H9 (cell line): Measurements from ENCODE around the gene CASP5. TPM values are rescaled to one million over a fixed set of nuclear protein-coding genes. Genes with fewer than 3 reads are reported as not detected.
"Not testable (repeated sequence)": the region's sequence is repeated elsewhere in the genome, so short reads cannot be mapped to it uniquely, and the experiment has no call there.

Experiments
- DNase-seq: peaks from one replicate; pipeline ENCODE4 v3.0.0-alpha.2; 2017
- H2AFZ ChIP-seq: one replicate; pipeline ENCODE4 v1.6.1; 2013; ENCODE audit warnings: mild to moderate bottlenecking, low read length, control low read depth, moderate library complexity
- H2AK5ac ChIP-seq: 2 replicates; pipeline ENCODE4 v1.6.1; 2013; ENCODE audit warnings: low read length, control low read depth, mixed read lengths; ENCODE audit not compliant: insufficient read length
- H2BK120ac ChIP-seq: one replicate; pipeline ENCODE4 v1.6.1; 2013; ENCODE audit warnings: low read depth, mild to moderate bottlenecking, low read length, control low read depth, inconsistent platforms; ENCODE audit not compliant: poor library complexity, severe bottlenecking
- H2BK12ac ChIP-seq: 2 replicates; pipeline ENCODE4 v1.6.1; 2013; ENCODE audit warnings: low read length, control low read depth, mixed read lengths, low read depth; ENCODE audit not compliant: insufficient read length
- H2BK15ac ChIP-seq: 2 replicates; pipeline ENCODE4 v1.6.1; 2013; ENCODE audit warnings: low read depth, low read length, control low read depth
- H2BK20ac ChIP-seq: one replicate; pipeline ENCODE4 v1.6.1; 2013; ENCODE audit warnings: low read depth, mild to moderate bottlenecking, low read length, control low read depth, inconsistent platforms; ENCODE audit not compliant: poor library complexity, severe bottlenecking
- H2BK5ac ChIP-seq: 2 replicates; pipeline ENCODE4 v1.6.1; 2013; ENCODE audit warnings: low read length, control low read depth, mixed read lengths; ENCODE audit not compliant: insufficient read length
- H3K14ac ChIP-seq: 2 replicates; pipeline ENCODE4 v1.6.1; 2013; ENCODE audit warnings: low read length, control low read depth; ENCODE audit not compliant: insufficient read depth
- H3K18ac ChIP-seq: 2 replicates; pipeline ENCODE4 v1.6.1; 2013; ENCODE audit warnings: low read depth, mild to moderate bottlenecking, mixed read lengths, low read length, control low read depth; ENCODE audit not compliant: insufficient read length
- H3K23ac ChIP-seq: 2 replicates; pipeline ENCODE4 v1.6.1; 2013; ENCODE audit warnings: low read length, control low read depth, mixed read lengths, low read depth; ENCODE audit not compliant: insufficient read length
- H3K23me2 ChIP-seq: 2 replicates; pipeline ENCODE4 v1.6.1; 2013; ENCODE audit warnings: low read depth, mild to moderate bottlenecking, mixed read lengths, low read length, control low read depth; ENCODE audit not compliant: insufficient read length, poor library complexity, severe bottlenecking
- H3K27ac ChIP-seq: 2 replicates; pipeline ENCODE4 v1.5.1; 2013; ENCODE audit warnings: low read length, control low read depth, mixed read lengths, low read depth; ENCODE audit not compliant: insufficient read length
- H3K27me3 ChIP-seq: 2 replicates; pipeline ENCODE4 v1.6.1; 2013; ENCODE audit warnings: low read length, control low read depth, inconsistent platforms; ENCODE audit not compliant: insufficient read depth
- H3K4ac ChIP-seq: 2 replicates; pipeline ENCODE4 v1.6.1; 2013; ENCODE audit warnings: low read depth, mild to moderate bottlenecking, control low read depth, inconsistent platforms, low read length, moderate library complexity
- H3K4me1 ChIP-seq: 2 replicates; pipeline ENCODE4 v1.6.1; 2013; ENCODE audit warnings: low read length, control low read depth, inconsistent platforms; ENCODE audit not compliant: insufficient read depth
- H3K4me2 ChIP-seq: 2 replicates; pipeline ENCODE4 v1.6.1; 2013; ENCODE audit warnings: low read length, control low read depth, mixed read lengths; ENCODE audit not compliant: insufficient read length, insufficient read depth
- H3K56ac ChIP-seq: 2 replicates; pipeline ENCODE4 v1.6.1; 2013; ENCODE audit warnings: low read depth, mild to moderate bottlenecking, mixed read lengths, low read length, control low read depth; ENCODE audit not compliant: insufficient read length
- H3K79me1 ChIP-seq: 2 replicates; pipeline ENCODE4 v1.6.1; 2013; ENCODE audit warnings: low read depth, mild to moderate bottlenecking, moderate library complexity, low read length, control low read depth, inconsistent platforms; ENCODE audit not compliant: insufficient read depth, poor library complexity, severe bottlenecking
- H3K79me2 ChIP-seq: 2 replicates; pipeline ENCODE4 v1.6.1; 2013; ENCODE audit warnings: low read length, control low read depth, inconsistent platforms; ENCODE audit not compliant: insufficient read depth
- H3K9ac ChIP-seq: 2 replicates; pipeline ENCODE4 v1.6.1; 2013; ENCODE audit warnings: low read length, control low read depth, mixed read lengths; ENCODE audit not compliant: insufficient read length; ENCODE audit errors: extremely low read depth
- H3K9me3 ChIP-seq: one replicate; pipeline ENCODE4 v1.6.1; 2013; ENCODE audit warnings: low read depth, low read length, inconsistent platforms; ENCODE audit not compliant: control insufficient read depth
- H3T11ph ChIP-seq: one replicate; pipeline ENCODE4 v1.6.1; 2013; ENCODE audit warnings: mild to moderate bottlenecking, low read length, control low read depth, inconsistent platforms
- H4K20me1 ChIP-seq: one replicate; pipeline ENCODE4 v1.6.1; 2013; ENCODE audit not compliant: control insufficient read depth, insufficient read length, insufficient read depth
- H4K5ac ChIP-seq: 2 replicates; pipeline ENCODE4 v1.6.1; 2013; ENCODE audit warnings: low read depth, mild to moderate bottlenecking, mixed read lengths, low read length, control low read depth; ENCODE audit not compliant: insufficient read length
- H4K8ac ChIP-seq: replicated peaks from 2 replicates; pipeline ENCODE4 v1.6.1; 2013; ENCODE audit warnings: low read length, control low read depth, mixed read lengths, low read depth; ENCODE audit not compliant: insufficient read length
- H4K91ac ChIP-seq: 2 replicates; pipeline ENCODE4 v1.6.1; 2013; ENCODE audit warnings: low read depth, mild to moderate bottlenecking, moderate library complexity, mixed read lengths, low read length, control low read depth; ENCODE audit not compliant: insufficient read length
- H3K27ac Mint-ChIP-seq, 3 experiments: 2 replicates in 2 of 3; 3 replicates in 1 of 3; pipeline ENCODE4 v1.8.0; 2020 to 2021; ENCODE audit warnings: mixed read lengths in 3 of 3, mild to moderate bottlenecking in 1 of 3, moderate library complexity in 1 of 3
- H3K27me3 Mint-ChIP-seq: 2 replicates; pipeline ENCODE4 v1.8.0; 2021; ENCODE audit warnings: low read depth, mild to moderate bottlenecking, moderate library complexity, mixed read lengths
- H3K36me3 Mint-ChIP-seq, 3 experiments: 2 replicates in 2 of 3; 3 replicates in 1 of 3; pipeline ENCODE4 v1.8.0; 2020 to 2021; ENCODE audit warnings: low read depth in 3 of 3, mixed read lengths in 3 of 3; ENCODE audit not compliant: insufficient read depth in 1 of 3
- H3K4me1 Mint-ChIP-seq, 2 experiments: 2 replicates each; pipeline ENCODE4 v1.8.0; 2020; ENCODE audit warnings: mixed read lengths in 2 of 2
- H3K4me3 Mint-ChIP-seq, 2 experiments: 2 replicates in 1 of 2; 3 replicates in 1 of 2; pipeline ENCODE4 v1.8.0; 2020 to 2021; ENCODE audit warnings: mild to moderate bottlenecking in 2 of 2, mixed read lengths in 2 of 2, moderate library complexity in 1 of 2
- H3K9me3 Mint-ChIP-seq, 2 experiments: 2 replicates in 1 of 2; 3 replicates in 1 of 2; pipeline ENCODE4 v1.8.0; 2020; ENCODE audit warnings: mild to moderate bottlenecking in 2 of 2, mixed read lengths in 2 of 2, moderate library complexity in 1 of 2
- WGBS: extraction: QIAGEN DNeasy Blood & Tissue Kit; methylation state at CpG from one replicate; pipeline ENCODE4 v1.1.7; 2013; ENCODE audit warnings: missing lambda C conversion rate, low lambda C conversion rate, mixed read lengths; ENCODE audit not compliant: insufficient read length; ENCODE audit errors: extremely low coverage; 5-methylcytosine and 5-hydroxymethylcytosine counted together
- total RNA-seq: library from RNA; stranded (reverse); gene quantifications from 2 replicates; pipeline ENCODE4 v1.2.1, GENCODE V29; 2021
- TF ChIP-seq, protein P1 (sequence below): fragments of 200-600 bp; sonication (generic); conservative IDR thresholded peaks from 3 replicates; pipeline ENCODE4 v1.8.0; 2021; ENCODE audit warnings: antibody characterized with exemption, mild to moderate bottlenecking

CASP5 gene
- total RNA-seq, 1 experiment from 2014 or later: not detected

DNA sequence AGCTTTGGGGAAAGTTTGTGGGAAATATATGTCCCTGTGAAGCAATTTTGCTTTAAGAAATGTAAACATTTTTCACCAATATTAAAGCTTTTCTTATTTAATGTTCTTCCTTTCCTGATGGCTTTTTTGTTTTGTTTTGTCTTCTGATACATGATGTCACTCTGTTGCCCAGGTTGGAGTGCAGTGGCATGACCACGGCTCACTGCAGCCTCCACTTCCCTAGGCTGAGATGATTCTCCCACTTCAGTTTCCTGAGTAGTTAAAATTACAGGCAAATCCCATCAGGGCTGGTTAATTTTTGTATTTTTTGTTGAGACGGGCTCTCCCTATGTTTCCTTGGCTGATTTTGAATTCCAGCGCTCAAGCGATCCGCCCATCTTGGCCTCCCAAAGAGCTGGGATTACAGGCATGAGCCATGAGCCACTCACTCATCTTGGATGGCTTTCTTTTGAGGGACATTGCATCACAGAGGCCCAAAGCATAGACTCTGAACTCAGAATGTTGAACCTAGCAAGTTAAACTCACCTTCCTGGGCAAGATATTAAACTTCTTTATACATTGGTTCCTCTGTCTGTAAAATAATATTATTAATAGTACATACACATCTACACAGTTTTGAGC lies 22.8 kb upstream of the CASP5 start:
- no peaks in the 10 kb centered on the region for H3K36me3 Mint-ChIP-seq
- Histone ChIP-seq H3K14ac (no peak overlapping the region), H3T11ph (no peak overlapping the region), H4K91ac (no peak overlapping the region), H3K23me2 (no peaks in the 10 kb centered on the region), H4K5ac (no peak overlapping the region), H3K4me2 (no peak overlapping the region), H3K9ac (no peak overlapping the region), H3K79me1 (no peaks in the 10 kb centered on the region), H3K4ac (no peak overlapping the region), H2AFZ (no peak overlapping the region), H3K9me3 (no peaks in the 10 kb centered on the region), H4K8ac (no peak overlapping the region), H3K27me3 (no peaks in the 10 kb centered on the region), H3K56ac (no peak overlapping the region), H3K4me1 (no peaks in the 10 kb centered on the region), H3K18ac (no peak overlapping the region), H3K23ac (no peak overlapping the region), H2BK20ac (no peak overlapping the region), H2BK12ac (no peak overlapping the region), H2BK120ac (no peak overlapping the region), H2AK5ac (no peak overlapping the region), H4K20me1 (no peaks in the 10 kb centered on the region), H3K27ac (no peak overlapping the region), H2BK5ac (no peak overlapping the region), H2BK15ac (no peak overlapping the region), H3K79me2 (no peaks in the 10 kb centered on the region)
- DNase-seq: no peak
- H3K27me3 Mint-ChIP-seq: no peaks in the 10 kb centered on the region
- no CpG with 5 or more reads among the region's 5 CpGs for WGBS
- TF ChIP-seq, protein P1, sequence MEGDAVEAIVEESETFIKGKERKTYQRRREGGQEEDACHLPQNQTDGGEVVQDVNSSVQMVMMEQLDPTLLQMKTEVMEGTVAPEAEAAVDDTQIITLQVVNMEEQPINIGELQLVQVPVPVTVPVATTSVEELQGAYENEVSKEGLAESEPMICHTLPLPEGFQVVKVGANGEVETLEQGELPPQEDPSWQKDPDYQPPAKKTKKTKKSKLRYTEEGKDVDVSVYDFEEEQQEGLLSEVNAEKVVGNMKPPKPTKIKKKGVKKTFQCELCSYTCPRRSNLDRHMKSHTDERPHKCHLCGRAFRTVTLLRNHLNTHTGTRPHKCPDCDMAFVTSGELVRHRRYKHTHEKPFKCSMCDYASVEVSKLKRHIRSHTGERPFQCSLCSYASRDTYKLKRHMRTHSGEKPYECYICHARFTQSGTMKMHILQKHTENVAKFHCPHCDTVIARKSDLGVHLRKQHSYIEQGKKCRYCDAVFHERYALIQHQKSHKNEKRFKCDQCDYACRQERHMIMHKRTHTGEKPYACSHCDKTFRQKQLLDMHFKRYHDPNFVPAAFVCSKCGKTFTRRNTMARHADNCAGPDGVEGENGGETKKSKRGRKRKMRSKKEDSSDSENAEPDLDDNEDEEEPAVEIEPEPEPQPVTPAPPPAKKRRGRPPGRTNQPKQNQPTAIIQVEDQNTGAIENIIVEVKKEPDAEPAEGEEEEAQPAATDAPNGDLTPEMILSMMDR: no peak
- no peak overlapping the region; a peak in 1 of 7 replicates for H3K27ac Mint-ChIP-seq
- H3K9me3 Mint-ChIP-seq: no peaks in the 10 kb centered on the region
- no peaks in the 10 kb centered on the region for H3K4me1 Mint-ChIP-seq
- H3K4me3 Mint-ChIP-seq: no peak overlapping the region

DNA sequence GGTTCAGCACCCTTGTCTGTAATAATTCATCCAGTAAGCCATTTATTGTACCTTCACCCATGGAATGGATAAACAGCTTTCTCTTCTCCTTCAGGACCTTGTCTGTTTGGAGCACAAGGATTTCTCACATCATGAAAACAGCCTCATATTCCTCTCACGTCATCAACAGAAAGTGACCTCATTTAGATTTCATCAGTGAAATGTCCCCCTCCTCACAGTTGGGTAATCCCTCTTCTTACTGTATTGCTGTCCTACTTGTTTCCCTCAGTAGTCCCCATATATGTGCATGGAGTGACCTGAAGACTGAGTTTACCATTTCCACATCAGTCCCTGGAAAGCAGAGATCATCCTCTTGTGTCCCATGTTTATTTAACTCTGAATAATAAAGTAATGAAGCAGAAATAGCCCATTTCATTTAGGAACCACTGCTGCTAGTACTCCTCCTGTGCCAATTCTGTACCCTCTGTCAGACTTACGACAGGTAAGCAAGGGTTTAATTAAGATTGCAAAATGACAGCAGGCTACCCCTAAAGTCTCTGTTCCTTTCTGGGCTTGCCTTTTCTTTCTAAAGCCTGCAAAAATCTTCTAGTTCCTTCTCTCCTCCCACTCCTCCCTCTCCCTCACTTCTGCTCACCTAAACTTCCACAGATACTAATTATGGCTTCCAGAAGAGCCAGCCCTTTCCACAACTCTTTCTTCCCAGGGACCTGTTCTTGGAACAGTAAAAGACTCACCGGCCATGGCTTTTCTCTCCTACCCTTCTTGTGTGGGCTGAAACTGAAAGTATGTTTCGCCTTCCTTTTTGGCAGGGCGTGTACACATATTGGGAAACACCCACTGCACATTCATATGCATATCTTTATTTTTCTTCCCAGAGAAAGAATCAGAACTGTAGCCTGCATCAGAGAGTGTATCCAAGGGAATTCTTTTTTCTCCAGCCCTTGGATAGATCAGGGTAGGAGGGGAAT lies 21.9 kb upstream of the CASP5 start, which contains the start of gene CARD16:
Gene CARD16, minus strand, starts transcription at position 779 of the 968 bp plus-strand sequence. Its CDS starts 38 bp downstream, at position 741.
- H3K4ac ChIP-seq, H3K9me3 Mint-ChIP-seq, DNase-seq, H4K8ac ChIP-seq, H2BK120ac ChIP-seq, H3K27ac Mint-ChIP-seq, H3K27me3 ChIP-seq, H3K56ac ChIP-seq, H2BK12ac ChIP-seq, H3K36me3 Mint-ChIP-seq, H2BK20ac ChIP-seq, H3K4me1 ChIP-seq, H2AFZ ChIP-seq, H3T11ph ChIP-seq, H2AK5ac ChIP-seq, H3K23me2 ChIP-seq, H3K27ac ChIP-seq, H3K4me2 ChIP-seq, H3K23ac ChIP-seq, H4K20me1 ChIP-seq, H3K79me1 ChIP-seq, H4K5ac ChIP-seq, H3K4me3 Mint-ChIP-seq, H4K91ac ChIP-seq, H3K4me1 Mint-ChIP-seq, H3K9ac ChIP-seq, H3K27me3 Mint-ChIP-seq, H3K9me3 ChIP-seq, H2BK15ac ChIP-seq, H2BK5ac ChIP-seq, H3K14ac ChIP-seq, H3K79me2 ChIP-seq, H3K18ac ChIP-seq: not testable (repeated sequence)
- no CpG with 5 or more reads among the region's 5 CpGs for WGBS
